OCI-M2 (cell line): ENCODE results near the gene CDKN1C.
"Not testable (repeated sequence)": the region's sequence is repeated elsewhere in the genome, so short reads cannot be mapped to it uniquely, and the experiment has no call there.

Source experiments
- DNase-seq: peaks from one replicate; lab custom pipeline; 2025; ENCODE audit not compliant: unreplicated experiment; lab: John Stamatoyannopoulos, UW

CDKN1C gene

GRCh38 chr11:2909133-2909902 is 23.7 kb upstream of the CDKN1C start:
- DNase-seq, result no peak

GRCh38 chr11:2908130-2908529 is 22.6 kb upstream of the CDKN1C start:
- no peak for DNase-seq

- DNase-seq, result not testable (repeated sequence)
Observed at GRCh38 chr11:2905299-2905698, 19.7 kb upstream of the CDKN1C start.

GRCh38 chr11:2904153-2905052 is 18.8 kb upstream of the CDKN1C start:
- no peak for DNase-seq

GRCh38 chr11:2903672-2904011 is 18.1 kb upstream of the CDKN1C start:
- DNase-seq, result no peak

- DNase-seq, result no peak
Observed at GRCh38 chr11:2902784-2903671, 17.5 kb upstream of the CDKN1C start.

GRCh38 chr11:2901854-2902783 is 16.5 kb upstream of the CDKN1C start:
- peak; percentile 47 for DNase-seq

- DNase-seq, result no peak
Observed at GRCh38 chr11:2901196-2901796, 15.7 kb upstream of the CDKN1C start.

- no peak for DNase-seq
Observed at GRCh38 chr11:2899080-2899783, 13.7 kb upstream of the CDKN1C start.

- no peak for DNase-seq
Observed at GRCh38 chr11:2898366-2899079, 12.9 kb upstream of the CDKN1C start.

- no peak for DNase-seq
Observed at GRCh38 chr11:2897048-2897447, 11.5 kb upstream of the CDKN1C start.

GRCh38 chr11:2896047-2896446 is 10.5 kb upstream of the CDKN1C start:
- DNase-seq, result no peak

- no peak for DNase-seq
Observed at GRCh38 chr11:2893935-2894334, 8.4 kb upstream of the CDKN1C start.

- DNase-seq, result no peak
Observed at GRCh38 chr11:2892967-2893528, 7.5 kb upstream of the CDKN1C start.

GRCh38 chr11:2892215-2892966 is 6.8 kb upstream of the CDKN1C start:
- peak; percentile 33 for DNase-seq

- no peak for DNase-seq
Observed at GRCh38 chr11:2891326-2892214, 6.0 kb upstream of the CDKN1C start.
